ENCODE results near the gene PDIA3.

Gene PDIA3

DNA sequence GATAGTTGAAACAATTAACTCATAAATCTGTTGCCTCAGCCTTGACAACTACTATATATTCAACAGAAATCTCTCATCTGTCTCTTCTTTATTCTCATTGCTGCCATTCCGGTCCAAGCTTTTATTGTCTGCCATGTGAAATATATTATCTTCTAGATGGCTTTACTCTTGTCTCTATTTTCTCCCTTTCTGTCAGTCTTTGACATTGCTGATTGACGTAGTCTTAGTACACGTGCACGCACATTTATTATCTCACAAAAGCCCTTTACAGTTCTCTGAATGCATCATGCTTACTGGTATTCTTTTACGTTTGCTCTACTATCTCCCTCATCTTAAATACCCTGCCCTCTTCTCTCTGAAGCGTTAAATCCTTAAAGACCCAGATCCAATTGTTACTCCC, 5.6 kb downstream of the PDIA3 start:
- no peaks in the 10 kb centered on the region for H3K27me3 ChIP-seq (ENCODE audit: control insufficient read depth, insufficient read depth, low read length)
- no peak overlapping the region for H3K4me3 ChIP-seq (ENCODE audit: low read length)
- no peak overlapping the region for H3K27ac ChIP-seq (ENCODE audit: low read length)
- H3K9ac ChIP-seq (ENCODE audit: low read length), result no peak overlapping the region
- no peaks in the 10 kb centered on the region for H3K4me1 ChIP-seq (ENCODE audit: control insufficient read depth, low read depth, low read length)
- peaks cover 56% of the 10 kb centered on the region for H3K36me3 ChIP-seq (ENCODE audit: control insufficient read depth, low read depth, low read length)
- no peaks in the 10 kb centered on the region for H3K9me3 ChIP-seq (ENCODE audit: control insufficient read depth, low read depth, low read length)

GRCh38 chr15:43762824-43763223, 16.6 kb downstream of the PDIA3 start:
- H3K4me3 ChIP-seq (ENCODE audit: low read length), result no peak overlapping the region
- H3K27ac ChIP-seq (ENCODE audit: low read length), result no peak overlapping the region
- no peaks in the 10 kb centered on the region for H3K27me3 ChIP-seq (ENCODE audit: control insufficient read depth, insufficient read depth, low read length)
- no peaks in the 10 kb centered on the region for H3K9me3 ChIP-seq (ENCODE audit: control insufficient read depth, low read depth, low read length)
- H3K4me1 ChIP-seq (ENCODE audit: control insufficient read depth, low read depth, low read length), result no peaks in the 10 kb centered on the region
- peaks cover 76% of the 10 kb centered on the region for H3K36me3 ChIP-seq (ENCODE audit: control insufficient read depth, low read depth, low read length)
- no peak overlapping the region for H3K9ac ChIP-seq (ENCODE audit: low read length)

DNA sequence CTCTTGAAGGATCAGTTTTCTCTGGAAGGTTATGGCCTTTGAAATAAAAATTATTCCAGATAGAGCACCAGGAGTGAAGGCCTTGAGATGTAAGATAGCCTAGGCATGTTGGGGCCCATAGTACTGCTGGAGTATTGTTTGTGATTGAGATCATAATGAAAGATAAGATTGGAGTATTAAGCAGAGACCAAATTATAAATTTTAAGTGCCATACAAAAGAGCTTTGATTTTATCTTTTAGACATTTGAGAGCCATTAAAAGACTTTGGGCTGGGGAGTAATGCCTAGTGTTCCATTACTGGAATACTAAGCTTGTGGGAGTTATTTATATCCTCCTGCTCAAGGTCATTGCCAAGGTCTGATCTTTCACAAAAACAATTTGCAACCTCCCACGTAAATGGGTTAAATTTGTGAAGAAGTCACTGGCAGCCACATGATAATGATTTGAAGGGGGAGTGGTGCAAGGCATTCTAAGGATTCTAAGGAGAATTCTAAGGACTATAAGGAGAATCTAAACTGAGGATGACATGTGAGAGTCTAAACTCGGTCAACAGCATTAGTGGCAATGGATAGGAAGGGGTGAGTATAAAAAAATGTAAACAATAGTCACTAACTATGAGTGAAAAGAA, 17.7 kb downstream of the PDIA3 start:
- Histone ChIP-seq H3K4me1 (ENCODE audit: control insufficient read depth, low read depth, low read length) (no peaks in the 10 kb centered on the region), H3K4me3 (ENCODE audit: low read length) (no peak overlapping the region), H3K27ac (ENCODE audit: low read length) (no peak overlapping the region), H3K27me3 (ENCODE audit: control insufficient read depth, insufficient read depth, low read length) (no peaks in the 10 kb centered on the region), H3K9ac (ENCODE audit: low read length) (no peak overlapping the region), H3K9me3 (ENCODE audit: control insufficient read depth, low read depth, low read length) (no peaks in the 10 kb centered on the region), H3K36me3 (ENCODE audit: control insufficient read depth, low read depth, low read length) (peaks cover 74% of the 10 kb centered on the region)

GRCh38 chr15:43769584-43770228, 23.5 kb downstream of the PDIA3 start:
- no peaks in the 10 kb centered on the region for H3K9me3 ChIP-seq (ENCODE audit: control insufficient read depth, low read depth, low read length)
- no peaks in the 10 kb centered on the region for H3K4me1 ChIP-seq (ENCODE audit: control insufficient read depth, low read depth, low read length)
- H3K36me3 ChIP-seq (ENCODE audit: control insufficient read depth, low read depth, low read length), result peaks cover 83% of the 10 kb centered on the region
- no peak overlapping the region for H3K4me3 ChIP-seq (ENCODE audit: low read length)
- no peaks in the 10 kb centered on the region for H3K27me3 ChIP-seq (ENCODE audit: control insufficient read depth, insufficient read depth, low read length)
- no peak overlapping the region for H3K27ac ChIP-seq (ENCODE audit: low read length)
- H3K9ac ChIP-seq (ENCODE audit: low read length), result no peak overlapping the region

DNA sequence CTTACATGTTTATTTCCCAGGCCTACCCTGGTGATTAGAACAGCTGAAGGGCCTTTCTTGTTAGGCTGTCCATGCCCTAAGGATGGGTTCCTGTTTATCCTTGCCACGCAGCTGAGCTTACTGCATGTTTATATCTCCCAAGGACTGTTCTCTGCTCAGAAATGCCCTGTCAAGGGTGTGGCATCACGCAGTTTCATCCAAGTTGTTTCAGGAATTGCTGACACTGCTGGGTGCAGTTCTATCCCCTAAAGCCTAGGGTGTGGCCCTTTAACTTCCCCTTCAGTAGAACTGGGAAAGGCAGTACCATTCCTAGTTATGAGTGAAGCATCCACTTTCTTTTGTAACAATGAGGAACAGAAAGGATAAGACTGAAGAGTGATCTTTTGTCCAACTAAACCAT, 25.6 kb downstream of the PDIA3 start:
- Histone ChIP-seq H3K4me1 (ENCODE audit: control insufficient read depth, low read depth, low read length) (peaks cover 7% of the 10 kb centered on the region), H3K36me3 (ENCODE audit: control insufficient read depth, low read depth, low read length) (peaks cover 63% of the 10 kb centered on the region), H3K4me3 (ENCODE audit: low read length) (no peak overlapping the region), H3K9ac (ENCODE audit: low read length) (no peak overlapping the region), H3K27ac (ENCODE audit: low read length) (no peak overlapping the region), H3K9me3 (ENCODE audit: control insufficient read depth, low read depth, low read length) (no peaks in the 10 kb centered on the region), H3K27me3 (ENCODE audit: control insufficient read depth, insufficient read depth, low read length) (peaks cover 6% of the 10 kb centered on the region)

DNA sequence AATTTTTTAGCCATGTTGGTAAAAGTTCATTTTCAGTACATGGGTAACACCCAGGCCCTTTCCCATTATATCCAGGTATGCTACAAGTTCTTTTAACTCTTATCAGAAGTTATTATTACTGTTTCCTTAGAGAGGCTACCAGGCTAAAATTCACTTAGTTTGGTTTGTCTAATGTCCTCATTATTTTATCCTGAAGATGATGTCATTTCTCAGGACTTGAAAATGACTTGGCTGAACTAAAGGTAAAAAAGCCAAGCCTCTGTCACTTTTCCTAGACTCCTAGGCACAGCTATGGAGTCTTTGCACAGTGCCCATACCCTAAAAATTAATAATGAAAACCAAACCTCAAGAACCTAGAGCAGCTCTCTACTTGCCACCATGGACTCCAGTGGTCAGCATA, 26.4 kb downstream of the PDIA3 start:
- H3K27me3 ChIP-seq (ENCODE audit: control insufficient read depth, insufficient read depth, low read length), result peaks cover 6% of the 10 kb centered on the region
- H3K9me3 ChIP-seq (ENCODE audit: control insufficient read depth, low read depth, low read length), result no peaks in the 10 kb centered on the region
- H3K27ac ChIP-seq (ENCODE audit: low read length), result no peak overlapping the region
- peaks cover 7% of the 10 kb centered on the region for H3K4me1 ChIP-seq (ENCODE audit: control insufficient read depth, low read depth, low read length)
- peaks cover 60% of the 10 kb centered on the region for H3K36me3 ChIP-seq (ENCODE audit: control insufficient read depth, low read depth, low read length)
- H3K4me3 ChIP-seq (ENCODE audit: low read length), result no peak overlapping the region
- H3K9ac ChIP-seq (ENCODE audit: low read length), result no peak overlapping the region

DNA sequence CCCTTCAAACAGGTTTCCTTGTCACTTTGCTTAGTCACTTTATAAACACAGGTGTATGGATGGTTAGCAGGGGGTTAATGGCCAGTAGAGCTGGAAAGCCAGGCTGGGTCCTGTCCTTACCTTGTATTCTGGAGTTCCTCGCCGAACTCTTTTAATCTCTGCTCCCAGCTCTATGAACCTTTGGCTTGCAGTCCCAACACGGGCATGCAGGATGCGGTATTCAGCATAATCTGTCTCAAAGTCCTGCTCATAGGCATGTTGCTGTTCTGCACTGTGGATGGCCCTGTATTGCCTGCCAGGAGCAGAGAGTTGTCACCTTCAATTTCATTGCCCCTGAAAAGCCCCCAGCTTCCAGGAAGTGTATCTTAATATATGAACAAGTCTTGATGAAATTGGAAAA, 27.8 kb downstream of the PDIA3 start:
- Histone ChIP-seq H3K27me3 (ENCODE audit: control insufficient read depth, insufficient read depth, low read length) (peaks cover 6% of the 10 kb centered on the region), H3K36me3 (ENCODE audit: control insufficient read depth, low read depth, low read length) (peaks cover 52% of the 10 kb centered on the region), H3K9ac (ENCODE audit: low read length) (no peak overlapping the region), H3K4me3 (ENCODE audit: low read length) (no peak overlapping the region), H3K4me1 (ENCODE audit: control insufficient read depth, low read depth, low read length) (peaks cover 7% of the 10 kb centered on the region), H3K9me3 (ENCODE audit: control insufficient read depth, low read depth, low read length) (no peaks in the 10 kb centered on the region), H3K27ac (ENCODE audit: low read length) (no peak overlapping the region)

DNA sequence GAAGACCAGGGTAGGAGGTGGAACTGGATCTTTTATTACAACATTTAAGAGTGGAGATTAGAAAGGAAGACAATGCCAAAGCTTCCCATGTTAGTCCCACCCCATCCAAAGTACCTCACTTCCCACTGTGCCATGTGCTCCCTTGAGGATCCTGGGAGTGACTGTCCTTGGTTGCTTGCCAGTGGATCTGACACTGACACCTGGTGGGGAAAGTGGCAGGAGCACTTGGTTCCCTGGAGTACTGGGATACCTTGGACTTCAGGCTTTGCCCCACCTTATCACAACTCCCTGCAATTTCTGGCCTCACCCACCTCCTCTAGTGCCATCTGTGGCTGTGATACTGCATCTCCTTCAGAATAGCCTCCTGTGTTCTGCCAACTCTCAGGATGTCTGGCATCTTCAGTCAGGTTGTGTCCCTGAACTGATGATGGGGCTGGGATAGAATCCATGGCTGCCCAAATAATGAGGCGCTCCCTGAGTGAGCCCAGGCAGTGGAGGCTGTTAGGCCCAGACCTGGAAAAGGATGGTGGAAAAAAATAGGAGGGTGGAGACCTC, 29.2 kb downstream of the PDIA3 start:
- H3K27me3 ChIP-seq (ENCODE audit: control insufficient read depth, insufficient read depth, low read length), result peaks cover 6% of the 10 kb centered on the region
- peaks cover 38% of the 10 kb centered on the region for H3K36me3 ChIP-seq (ENCODE audit: control insufficient read depth, low read depth, low read length)
- H3K9ac ChIP-seq (ENCODE audit: low read length), result no peak overlapping the region
- H3K4me1 ChIP-seq (ENCODE audit: control insufficient read depth, low read depth, low read length), result peaks cover 7% of the 10 kb centered on the region
- no peaks in the 10 kb centered on the region for H3K9me3 ChIP-seq (ENCODE audit: control insufficient read depth, low read depth, low read length)
- peak overlapping the region; percentile 86 for H3K4me3 ChIP-seq (ENCODE audit: low read length)
- H3K27ac ChIP-seq (ENCODE audit: low read length), result no peak overlapping the region

DNA sequence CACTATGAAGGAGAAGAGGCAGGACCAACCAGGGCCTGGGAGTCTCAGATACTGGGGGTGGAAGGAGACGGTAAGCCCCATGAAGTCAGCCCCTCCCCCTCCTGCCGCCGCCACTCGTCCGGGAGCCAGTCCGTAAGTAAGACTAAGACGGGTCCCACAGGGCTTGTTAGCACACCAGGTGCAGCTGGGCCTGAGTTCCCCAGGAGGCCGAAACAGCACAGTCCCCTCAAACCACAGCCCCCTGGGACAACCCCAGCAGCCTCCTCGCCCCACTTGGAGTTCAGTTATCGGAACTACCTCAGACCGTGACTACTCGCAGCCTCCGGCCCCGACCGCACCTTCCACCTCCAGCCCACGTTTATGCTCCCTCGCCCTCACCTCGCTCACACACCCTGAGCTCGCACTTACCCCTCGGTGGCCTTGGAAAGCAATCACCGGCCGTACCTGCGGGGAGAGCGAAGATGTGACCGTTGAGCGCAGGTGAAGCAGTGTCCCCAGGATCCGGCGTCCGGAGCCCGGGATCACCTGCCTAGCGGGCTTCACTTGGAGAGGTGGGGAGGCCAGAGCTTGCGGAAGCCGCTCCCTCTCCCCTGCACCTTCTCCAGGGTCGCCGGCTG, 30.0 kb downstream of the PDIA3 start:
- H3K9ac ChIP-seq (ENCODE audit: low read length), result peak overlapping the region; percentile 65
- H3K4me3 ChIP-seq (ENCODE audit: low read length), result peak overlapping the region; percentile 86

GRCh38 chr15:43776718-43777266, 30.6 kb downstream of the PDIA3 start, which contains the start of gene ELL3:
ELL3 (minus strand) TSS chr15:43776966; CDS start chr15:43776901, 65 bp downstream.
- Histone ChIP-seq H3K9me3 (ENCODE audit: control insufficient read depth, low read depth, low read length) (no peaks in the 10 kb centered on the region), H3K27ac (ENCODE audit: low read length) (no peak within 1 kb of the TSS), H3K4me1 (ENCODE audit: control insufficient read depth, low read depth, low read length) (peaks cover 7% of the 10 kb centered on the region), H3K36me3 (ENCODE audit: control insufficient read depth, low read depth, low read length) (peaks cover 25% of the 10 kb centered on the region), H3K4me3 (ENCODE audit: low read length) (peak within 1 kb of the TSS; percentile 86), H3K27me3 (ENCODE audit: control insufficient read depth, insufficient read depth, low read length) (peaks cover 6% of the 10 kb centered on the region), H3K9ac (ENCODE audit: low read length) (peak within 1 kb of the TSS; percentile 65)

More for the DNA sequence above, 30.0 kb downstream of the PDIA3 start:
- H3K27me3 ChIP-seq (ENCODE audit: control insufficient read depth, insufficient read depth, low read length), result peaks cover 6% of the 10 kb centered on the region
- no peaks in the 10 kb centered on the region for H3K9me3 ChIP-seq (ENCODE audit: control insufficient read depth, low read depth, low read length)
- H3K27ac ChIP-seq (ENCODE audit: low read length), result no peak overlapping the region
- H3K4me1 ChIP-seq (ENCODE audit: control insufficient read depth, low read depth, low read length), result peaks cover 7% of the 10 kb centered on the region
- H3K36me3 ChIP-seq (ENCODE audit: control insufficient read depth, low read depth, low read length), result peaks cover 31% of the 10 kb centered on the region

DNA sequence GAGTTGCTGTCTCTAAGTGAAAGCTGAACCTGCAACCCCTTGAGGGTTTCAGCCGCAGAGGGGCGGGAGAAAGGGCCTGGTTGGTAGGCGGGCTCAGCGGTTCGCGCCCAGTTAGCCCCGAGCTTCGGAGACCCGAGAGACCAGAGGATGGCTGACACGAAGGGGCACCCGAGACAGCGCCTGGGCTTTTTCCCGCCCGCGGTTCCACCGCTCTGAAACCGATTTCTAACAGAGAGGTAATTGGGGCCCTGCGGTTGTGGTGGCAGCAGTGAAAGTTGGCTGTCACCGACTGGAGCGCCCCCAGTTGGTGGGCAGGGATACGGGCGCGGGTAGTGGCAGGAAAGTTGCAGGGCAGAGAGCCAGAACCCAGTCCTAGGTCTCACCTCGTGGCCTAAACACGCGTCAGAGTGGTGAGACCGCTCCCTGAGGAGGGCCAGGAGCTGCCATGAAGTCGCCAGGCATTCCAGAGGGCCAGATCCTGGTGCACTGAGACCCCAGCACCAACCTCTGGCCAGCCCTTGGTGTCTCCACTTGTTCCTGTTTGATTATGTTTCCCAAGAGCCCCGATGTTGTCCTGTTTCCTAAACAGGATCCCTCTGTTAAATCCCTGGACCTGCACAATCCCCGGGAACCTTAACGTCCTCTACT, 31.2 kb downstream of the PDIA3 start:
- Histone ChIP-seq H3K9me3 (ENCODE audit: control insufficient read depth, low read depth, low read length) (no peaks in the 10 kb centered on the region), H3K9ac (ENCODE audit: low read length) (peak overlapping the region; percentile 27), H3K27ac (ENCODE audit: low read length) (no peak overlapping the region), H3K4me3 (ENCODE audit: low read length) (peak overlapping the region; percentile 86), H3K27me3 (ENCODE audit: control insufficient read depth, insufficient read depth, low read length) (peaks cover 6% of the 10 kb centered on the region), H3K36me3 (ENCODE audit: control insufficient read depth, low read depth, low read length) (peaks cover 19% of the 10 kb centered on the region), H3K4me1 (ENCODE audit: control insufficient read depth, low read depth, low read length) (peaks cover 7% of the 10 kb centered on the region)
